ENCODE data around the gene FES.
A peak's percentile ranks its signal among the peaks of the same experiment; 100 is the strongest.
"Not testable (repeated sequence)": the region's sequence is repeated elsewhere in the genome, so short reads cannot be mapped to it uniquely, and the experiment has no call there.

The FES gene

DNA sequence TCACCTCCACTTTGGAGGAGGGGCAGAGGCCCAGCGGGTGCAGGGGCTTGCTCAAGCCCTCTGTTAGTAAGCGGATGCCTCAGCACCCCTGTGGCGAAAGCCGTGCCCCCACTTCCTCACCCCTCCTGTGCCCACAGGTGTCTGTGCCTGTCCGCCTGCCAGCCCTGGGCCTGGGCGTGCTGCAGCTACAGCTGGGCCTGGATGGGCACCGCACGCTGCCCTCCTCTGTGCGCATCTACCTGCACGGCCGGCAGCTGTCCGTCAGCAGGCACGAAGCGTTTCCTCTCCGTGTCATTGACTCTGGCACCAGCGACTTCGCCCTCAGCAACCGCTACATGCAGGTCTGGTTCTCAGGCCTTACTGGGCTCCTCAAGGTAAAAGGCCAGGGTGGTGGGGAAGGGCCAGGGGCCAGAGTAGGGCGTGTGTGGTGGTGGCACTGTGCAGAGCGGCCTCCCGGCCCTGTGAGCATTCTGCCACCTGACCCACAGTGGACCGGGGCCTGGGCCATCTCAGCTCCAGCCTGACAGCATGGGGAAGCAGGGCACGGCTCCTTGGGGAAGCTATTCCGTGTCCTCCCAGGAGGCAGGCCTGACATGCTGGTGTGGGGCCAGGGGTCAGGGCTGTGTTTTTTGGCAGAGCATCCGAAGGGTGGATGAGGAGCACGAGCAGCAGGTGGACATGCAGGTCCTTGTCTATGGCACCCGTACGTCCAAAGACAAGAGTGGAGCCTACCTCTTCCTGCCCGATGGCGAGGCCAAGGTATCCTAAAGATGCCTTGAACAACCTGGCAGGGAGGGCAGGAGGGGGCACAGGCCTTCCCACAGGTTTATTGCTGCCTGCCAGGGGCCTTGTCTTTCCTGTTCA, 27.8 kb downstream of the FES start:
- no peak for DNase-seq

DNA sequence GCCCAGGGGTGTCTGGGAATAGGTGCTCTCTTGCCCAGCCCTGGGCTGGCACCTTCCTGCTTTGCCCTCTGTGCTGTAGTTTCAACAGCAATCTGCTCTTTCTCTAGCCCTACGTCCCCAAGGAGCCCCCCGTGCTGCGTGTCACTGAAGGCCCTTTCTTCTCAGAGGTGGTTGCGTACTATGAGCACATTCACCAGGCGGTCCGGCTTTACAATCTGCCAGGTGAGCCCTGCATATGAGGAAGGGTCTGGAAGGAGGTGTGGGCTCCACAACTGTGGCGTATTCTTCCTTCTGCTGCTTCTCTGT, 28.4 kb downstream of the FES start:
- no peak for DNase-seq

GRCh38 chr15:90913398-90913944, 29.2 kb downstream of the FES start:
- no peak for DNase-seq

GRCh38 chr15:90914305-90915080, 30.2 kb downstream of the FES start:
- no peak for DNase-seq

- DNase-seq: no peak
Measured at GRCh38 chr15:90915216-90915807, 31.0 kb downstream of the FES start.

DNA sequence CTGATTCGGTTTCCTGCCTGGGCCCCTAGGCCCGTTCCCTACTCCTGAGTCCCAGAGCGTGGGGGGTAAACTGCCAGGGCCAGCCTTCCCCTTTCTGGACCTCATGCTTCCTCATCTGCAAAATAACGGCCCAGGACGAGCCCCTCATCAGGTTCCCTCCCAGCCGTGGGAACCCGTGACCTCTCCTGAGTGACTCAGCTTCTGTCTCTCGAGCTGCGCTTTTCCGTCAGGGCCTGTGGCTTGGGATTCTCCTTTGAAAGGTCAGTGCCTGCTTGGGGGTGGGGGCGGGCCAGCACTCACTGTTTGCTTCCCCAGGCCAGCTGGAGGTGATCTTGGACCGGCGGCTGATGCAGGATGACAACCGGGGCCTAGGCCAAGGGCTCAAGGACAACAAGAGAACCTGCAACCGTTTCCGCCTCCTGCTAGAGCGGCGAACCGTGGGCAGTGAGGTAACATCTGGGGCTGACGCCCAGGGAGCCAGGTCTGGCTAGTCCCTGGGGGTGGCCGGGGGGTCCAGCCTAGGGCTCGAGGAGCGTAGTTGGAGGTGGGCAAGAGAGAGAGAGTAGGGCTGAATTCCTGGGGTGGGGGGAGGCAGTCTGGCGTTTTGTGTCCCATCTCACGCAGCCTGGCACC, 31.6 kb downstream of the FES start:
- DNase-seq: no peak

GRCh38 chr15:90916461-90916860, 32.2 kb downstream of the FES start:
- DNase-seq: no peak

DNA sequence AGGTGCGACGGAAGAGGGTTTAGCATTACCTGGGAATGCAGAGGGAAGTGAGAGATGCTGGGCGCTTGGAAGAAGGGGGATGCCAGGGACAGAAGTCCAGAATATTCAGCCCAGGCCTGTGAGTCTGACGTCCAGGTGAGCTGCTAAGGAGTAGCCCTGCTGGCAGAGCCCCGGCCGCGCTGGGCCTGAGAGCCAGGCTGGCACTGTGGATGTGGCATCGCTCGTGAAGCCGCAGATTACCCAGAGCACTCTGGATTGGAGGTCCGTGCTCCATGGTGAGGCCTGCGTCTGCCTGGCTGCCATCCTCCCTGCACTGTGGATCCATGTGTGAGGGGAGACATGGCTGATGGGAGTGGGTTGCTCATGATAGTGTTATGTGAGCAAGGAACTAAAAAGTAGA, 33.3 kb downstream of the FES start:
- no peak for DNase-seq

GRCh38 chr15:90918034-90918788, 33.9 kb downstream of the FES start:
- DNase-seq: no peak

- DNase-seq: no peak
Measured at GRCh38 chr15:90918835-90919234, 34.5 kb downstream of the FES start.

DNA sequence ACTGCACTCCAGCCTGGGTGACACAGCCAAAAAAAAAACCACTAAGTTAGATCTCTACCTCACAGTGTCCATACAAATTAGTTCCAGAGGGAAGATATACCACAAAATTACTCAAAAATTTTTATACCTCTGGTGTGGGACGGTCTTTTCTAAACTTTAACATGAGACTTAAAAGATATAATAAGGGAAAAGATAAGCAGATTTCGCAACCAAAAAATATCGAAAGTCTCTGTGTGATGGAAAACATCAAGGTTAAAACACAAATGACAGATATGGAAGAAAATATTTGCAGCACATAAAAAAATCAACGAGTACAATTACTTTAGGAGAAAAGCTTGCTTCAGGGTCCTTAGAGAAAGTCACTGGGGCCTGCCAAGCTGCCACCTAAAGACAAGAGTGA, 37.6 kb downstream of the FES start:
- no peak for DNase-seq

GRCh38 chr15:90922712-90923322, 38.5 kb downstream of the FES start:
- DNase-seq: not testable (repeated sequence)

GRCh38 chr15:90924375-90924774, 40.1 kb downstream of the FES start:
- DNase-seq: no peak

DNA sequence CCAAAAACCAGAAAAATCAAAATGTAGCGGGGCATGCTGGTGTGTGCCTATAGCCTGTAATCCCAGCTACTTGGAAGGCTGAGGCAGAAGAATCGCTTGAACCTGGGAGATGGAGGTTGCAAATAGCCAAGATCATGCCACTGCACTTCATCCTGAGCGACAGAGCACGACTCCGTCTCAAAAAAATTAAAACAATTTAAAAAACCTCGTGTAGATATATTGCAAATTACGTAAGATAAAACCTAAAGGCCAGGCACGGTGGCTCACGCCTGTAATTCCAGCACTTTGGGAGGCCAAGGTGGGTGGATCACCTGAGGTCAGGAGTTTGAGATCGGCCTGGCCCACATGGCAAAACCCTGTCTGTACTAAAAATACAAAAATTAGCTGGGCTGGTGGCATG, 42.5 kb downstream of the FES start:
- DNase-seq: not testable (repeated sequence)

GRCh38 chr15:90928106-90928505, 43.8 kb downstream of the FES start:
- not testable (repeated sequence) for DNase-seq

- DNase-seq: no peak
Measured at GRCh38 chr15:90929246-90930019, 45.1 kb downstream of the FES start.

DNA sequence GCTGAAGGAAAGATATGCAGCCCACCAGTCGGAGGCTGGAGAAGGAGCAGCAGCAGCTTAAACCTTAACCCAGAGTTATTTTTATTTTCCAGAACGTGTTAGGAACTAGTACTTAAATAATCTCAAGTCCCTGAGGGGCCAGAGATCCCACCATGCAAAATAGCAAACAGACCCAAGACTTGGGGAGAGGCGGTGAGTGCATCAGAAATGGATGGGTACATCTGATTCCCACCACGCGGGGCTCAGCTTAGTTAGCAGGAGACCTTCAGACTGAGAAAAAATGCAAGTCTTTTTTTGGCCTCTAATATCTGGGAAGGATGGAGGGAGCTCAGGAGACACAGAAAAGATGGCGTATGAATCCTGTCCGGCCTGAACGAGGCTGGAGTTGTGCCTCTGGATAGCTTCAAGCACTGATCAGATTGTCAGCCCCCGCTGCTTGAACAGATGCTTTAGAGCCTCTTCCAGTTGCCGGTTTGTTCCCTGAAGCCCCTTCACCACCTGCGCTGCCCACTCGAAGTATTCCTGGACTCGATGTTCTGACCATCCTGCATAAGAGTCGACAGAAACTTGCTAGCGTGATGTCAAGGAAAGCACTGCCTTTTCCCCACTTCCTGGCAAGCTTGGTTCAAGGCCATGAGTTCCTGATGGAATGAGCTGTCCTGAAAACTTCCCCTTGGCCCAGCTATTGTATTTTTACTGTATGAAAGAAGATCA, 46.7 kb downstream of the FES start:
- no peak for DNase-seq

DNA sequence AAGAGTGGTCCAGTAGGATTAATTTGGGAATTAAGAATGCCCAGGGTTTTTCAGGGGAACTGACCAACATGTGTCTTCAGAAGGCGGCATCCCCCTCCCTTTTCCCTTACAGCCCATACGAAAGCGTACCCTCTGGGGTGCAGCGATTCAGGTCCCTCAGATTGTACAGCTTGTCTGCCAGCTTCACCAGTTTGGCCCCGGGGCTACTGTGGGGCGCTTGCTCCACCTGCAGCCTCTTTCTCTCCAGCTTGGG, 47.2 kb downstream of the FES start:
- no peak for DNase-seq

- peak; percentile 58 for DNase-seq
Measured at GRCh38 chr15:90931828-90932659, 47.7 kb downstream of the FES start, which contains the start of gene HDDC3. Gene HDDC3, minus strand, starts transcription at chr15:90932549. Its CDS starts 9 bp downstream, at chr15:90932540.

DNA sequence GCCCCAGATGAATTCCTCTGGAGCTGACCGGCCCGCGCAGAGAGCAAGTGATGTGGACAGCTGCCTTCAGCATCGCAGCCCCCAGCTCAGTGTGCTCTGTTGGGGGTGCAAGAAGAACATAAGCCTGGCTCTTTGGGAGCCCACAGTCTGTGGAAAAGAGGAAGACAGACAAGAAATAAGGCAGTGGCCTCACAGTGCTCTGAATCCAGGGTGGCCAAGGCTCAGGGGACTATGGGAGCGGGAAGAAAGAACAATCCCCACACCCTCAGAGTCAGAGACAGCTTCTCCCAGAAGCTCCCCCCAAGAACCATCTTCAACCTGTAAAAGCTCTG, 48.3 kb downstream of the FES start:
- DNase-seq: no peak
